Stimulated activated CD4-positive, alpha-beta T cell treated with anti-CD3 and anti-CD28 coated beads, Interleukin-1b, Interleukin-23, amount 100 ng/mL, for 24 hours (primary cell): ENCODE data around the gene RBM34.
"Not testable (repeated sequence)": the region's sequence is repeated elsewhere in the genome, so short reads cannot be mapped to it uniquely, and the experiment has no call there.

Experiments
- DNase-seq, 4 experiments: peaks; one replicate each; pipeline ENCODE4 v3.0.0-alpha.2; 2020; ENCODE audit warnings: low read depth in 4 of 4, low spot score in 1 of 4

RBM34 gene

DNA sequence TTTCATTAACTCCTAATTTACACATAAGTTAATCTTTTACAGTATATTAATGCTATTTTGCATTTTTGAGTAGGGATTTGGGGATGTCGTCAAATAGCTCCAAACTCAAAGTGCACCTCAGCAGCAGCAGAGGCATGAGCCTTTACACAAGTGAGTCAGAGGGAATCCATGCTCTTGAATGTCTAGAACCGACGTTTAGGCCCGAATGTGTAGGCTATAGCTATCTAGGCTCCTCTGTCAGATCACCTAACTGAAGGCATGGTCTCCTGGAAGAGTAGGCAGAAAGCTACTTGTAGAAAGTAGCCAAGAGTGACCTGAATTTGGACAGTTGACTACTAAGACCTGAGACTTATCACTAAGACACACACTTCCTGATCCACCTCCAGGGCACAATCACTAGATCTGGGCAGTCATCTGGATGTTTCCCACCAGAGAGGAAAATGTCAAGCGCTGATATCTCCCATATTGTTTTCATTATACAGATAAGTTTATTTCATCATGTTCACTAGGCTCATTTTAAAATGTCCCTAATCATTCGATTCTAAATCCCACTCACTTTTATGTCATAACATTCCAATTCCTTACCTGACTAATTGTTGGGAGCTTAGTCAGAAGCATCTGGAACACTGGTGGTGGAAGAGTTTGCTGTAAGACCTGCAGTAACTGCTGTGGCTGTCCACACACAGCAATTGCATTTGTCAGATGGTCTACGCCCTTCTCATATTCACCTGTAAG is 47.7 kb downstream of the RBM34 start:
- DNase-seq: no peak

DNA sequence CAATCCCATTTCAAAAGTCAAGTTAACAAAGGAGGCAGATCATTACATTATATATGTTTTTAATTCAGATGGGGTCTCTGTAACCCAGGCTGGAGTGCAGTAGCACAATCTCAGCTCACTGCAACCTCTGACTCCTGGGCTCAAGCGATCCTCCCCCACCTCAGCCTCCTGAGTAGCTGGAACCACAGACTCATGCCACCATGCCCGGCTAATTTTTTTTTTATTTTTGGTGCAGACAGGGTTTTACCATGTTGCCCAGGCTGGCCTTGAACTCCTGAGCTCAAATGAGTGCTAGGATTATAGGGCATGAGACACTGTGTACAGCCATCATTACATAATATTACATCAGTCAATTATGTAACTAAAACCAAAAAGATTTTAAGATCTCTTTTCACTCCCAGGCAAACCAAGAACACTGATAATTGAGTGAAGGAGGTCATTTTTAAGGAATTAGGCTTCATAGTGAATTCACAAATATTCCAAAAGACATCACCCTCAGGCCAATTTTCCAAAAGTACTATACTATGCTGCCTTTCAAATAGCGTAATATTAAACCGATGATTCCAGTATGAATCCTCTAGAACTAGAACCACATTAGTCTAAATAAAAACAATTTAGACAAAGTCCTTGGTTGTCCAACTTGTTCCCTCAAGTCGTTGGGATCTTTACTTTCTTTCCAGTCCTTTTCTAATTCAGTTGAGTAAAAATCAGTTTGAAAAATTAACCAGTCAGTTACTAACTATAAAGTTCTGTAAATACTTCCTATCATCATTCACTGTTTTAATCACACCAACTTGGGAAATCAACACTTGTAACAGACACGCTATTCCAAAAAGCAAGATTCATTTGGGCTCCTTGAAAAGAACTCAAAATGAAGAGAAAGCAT is 48.5 kb downstream of the RBM34 start:
- DNase-seq: no peak

DNA sequence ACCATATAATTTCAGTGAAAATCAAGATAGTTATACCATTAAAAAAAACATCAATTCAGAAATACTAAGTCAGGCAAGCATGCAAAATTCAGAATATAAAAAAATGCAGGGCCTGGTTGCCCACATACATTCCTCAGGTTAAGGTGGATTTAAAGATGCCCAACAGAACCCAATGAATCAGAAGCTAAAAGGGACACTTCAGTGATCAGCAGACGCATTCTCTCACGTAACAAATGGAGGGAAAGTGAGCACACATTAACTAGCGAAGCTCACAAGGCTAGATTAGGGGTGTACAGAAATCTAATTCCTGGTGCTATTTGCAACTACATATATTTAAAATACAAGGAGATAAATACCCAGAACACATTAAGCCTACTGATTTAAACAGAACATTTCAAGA is 49.9 kb downstream of the RBM34 start:
- DNase-seq: no peak

DNA sequence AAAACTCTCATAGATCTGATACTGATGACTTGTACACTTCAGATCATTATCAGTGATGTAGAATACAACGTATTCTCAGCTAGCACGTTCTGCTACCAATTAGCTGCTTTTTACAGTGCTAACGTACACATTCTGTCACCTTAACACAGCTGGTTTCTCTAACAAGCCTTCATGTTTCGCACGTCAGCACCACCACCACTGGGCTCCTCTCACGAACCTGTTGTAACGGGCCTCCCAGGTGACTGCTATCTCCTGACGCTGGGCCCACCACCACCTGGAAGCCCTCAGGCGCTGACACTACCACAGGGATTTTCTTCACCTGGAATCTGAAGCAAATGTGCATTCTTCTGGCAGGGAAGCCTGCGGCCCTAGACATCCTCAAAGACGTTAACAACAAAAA is 52.2 kb downstream of the RBM34 start:
- no peak for DNase-seq

DNA sequence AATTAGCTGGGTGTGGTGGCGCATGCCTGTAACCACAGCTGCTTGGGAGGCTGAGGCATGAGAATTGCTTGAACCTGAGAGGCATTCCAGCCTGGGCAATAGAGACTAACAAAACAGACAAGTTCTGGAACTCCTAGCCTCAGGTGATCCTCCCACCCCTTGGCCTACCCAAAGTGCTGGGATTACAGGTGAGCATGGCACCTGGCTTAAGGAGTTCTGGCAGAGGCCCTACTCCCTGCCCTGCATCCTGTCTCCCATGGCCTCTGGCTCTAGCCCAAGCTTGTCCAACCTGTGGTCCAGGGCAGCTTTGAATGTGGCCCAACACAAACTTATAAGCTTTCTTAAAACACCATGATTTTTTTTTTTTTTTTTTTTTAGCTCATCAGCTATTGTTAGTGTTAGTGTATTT is 52.9 kb downstream of the RBM34 start:
- DNase-seq: no peak

DNA sequence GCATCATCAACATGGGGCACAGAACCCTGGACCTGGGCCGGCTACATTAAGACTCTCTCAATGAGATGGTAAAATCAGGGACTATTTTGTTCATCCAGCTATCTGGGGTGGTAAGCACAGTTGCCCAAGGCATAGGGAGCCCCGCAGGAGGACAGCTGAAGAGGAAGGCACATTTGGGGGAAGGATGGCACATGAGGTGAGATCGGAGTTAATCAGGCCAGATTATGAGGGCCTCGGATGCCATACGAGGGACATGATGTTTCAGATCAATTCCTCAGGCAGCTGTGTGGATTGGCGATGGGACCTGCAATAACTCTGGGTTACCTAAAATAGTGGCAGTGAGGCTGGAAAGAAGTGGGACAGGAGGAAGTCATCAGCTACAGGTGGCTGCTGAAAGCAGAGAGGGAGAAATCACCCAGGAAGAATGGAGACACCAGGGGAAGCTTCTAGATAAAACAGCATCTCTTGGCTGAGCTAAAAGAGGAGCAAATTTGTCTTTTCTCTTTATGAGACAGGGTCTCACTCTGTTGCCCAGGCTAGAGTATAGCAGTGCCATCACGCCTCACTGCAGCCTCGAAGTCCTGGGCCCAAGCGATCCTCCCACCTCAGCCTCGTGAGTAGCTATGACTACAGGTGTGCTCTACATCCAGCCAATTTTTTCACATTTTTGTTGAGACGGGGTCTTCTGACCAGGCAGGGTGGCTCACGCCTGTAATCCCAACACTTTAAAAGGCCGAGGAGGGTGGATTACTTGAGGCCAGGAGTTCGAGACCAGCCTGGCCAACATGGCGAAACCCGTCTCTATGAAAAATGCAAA is 53.5 kb downstream of the RBM34 start:
- no peak for DNase-seq

DNA sequence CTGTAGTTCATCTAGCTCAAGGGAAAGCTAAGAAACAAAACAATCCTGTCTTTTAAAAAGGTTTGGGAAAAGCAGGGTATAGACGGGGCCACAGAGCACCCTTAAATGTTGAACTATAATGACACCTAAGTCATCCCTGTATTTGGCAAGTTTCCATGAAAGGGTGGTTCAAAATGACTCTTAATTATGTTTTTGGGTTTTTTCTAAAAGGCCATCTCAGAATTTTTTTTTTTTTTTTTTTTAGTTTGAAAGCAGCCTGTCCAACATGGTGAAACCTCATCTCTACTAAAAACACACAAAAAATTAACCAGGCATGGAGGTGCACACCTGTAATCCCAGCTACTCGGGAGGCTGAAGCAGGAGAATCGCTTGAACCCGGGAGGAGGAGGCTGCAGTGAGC is 54.6 kb downstream of the RBM34 start:
- DNase-seq: no peak

DNA sequence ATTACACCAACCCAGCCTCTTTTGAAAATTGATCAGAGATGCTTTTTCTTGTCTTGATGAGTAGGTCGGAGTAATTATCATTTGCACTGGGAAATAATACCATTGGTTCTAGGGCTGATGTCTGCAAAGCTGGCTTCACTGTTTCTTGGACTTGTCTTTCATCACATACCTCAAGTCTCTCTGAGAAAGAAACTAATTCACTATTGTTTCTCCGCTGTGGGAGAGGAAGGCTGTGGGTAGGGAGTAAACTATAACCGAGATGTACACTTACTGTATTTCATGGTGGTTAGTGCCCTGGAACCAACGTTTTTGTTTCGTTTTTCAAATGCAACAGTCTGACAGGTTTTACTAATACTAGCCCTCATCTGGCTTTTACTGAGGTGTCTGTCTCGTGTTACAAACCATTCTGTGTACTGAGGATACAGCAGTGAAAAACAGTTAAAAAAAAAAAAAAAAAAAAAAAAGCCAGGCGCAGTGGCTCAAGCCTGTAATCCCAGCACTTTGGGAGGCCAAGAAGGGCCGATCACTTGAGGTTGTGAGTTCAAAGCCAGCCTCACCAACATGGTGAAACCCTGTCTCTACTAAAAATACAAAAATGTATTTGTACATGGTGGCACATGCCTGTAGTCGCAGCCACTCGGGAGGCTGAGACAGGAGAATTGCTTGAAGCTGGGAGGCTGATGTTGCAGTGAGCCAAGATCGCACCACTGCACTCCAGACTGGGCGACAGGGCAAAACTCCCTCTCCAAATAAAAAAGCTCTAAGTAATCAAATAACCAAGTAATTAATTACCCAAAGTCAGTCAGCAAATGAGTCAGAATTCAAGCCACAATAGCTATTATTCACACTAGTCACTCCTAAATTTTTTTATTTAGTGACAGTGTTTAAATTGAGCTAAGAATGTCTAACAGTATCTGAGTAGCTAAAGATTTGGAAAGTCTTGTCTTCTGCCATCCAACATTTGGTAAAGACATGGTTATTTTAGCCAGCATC is 55.7 kb downstream of the RBM34 start:
- no peak for DNase-seq

DNA sequence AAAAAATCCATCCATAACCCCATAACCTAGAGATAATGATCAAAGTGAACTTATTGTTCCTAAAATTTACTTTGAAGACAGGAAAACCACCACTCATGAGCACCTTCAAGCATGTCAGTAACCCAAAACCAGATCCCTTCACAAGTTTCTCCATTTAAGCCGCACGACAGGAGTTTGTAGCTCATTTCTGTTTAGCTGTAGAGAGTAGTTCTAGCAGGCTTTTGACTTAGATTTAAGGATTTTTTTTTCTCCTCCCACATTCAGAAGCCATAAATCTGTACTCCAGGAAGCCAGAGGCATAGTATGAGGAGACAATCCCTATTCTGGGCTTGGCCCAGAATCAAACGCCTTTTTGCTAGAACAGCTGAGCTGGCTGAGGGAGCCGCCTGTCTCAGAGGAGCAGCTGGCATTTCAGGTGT is 58.0 kb downstream of the RBM34 start:
- no peak for DNase-seq

DNA sequence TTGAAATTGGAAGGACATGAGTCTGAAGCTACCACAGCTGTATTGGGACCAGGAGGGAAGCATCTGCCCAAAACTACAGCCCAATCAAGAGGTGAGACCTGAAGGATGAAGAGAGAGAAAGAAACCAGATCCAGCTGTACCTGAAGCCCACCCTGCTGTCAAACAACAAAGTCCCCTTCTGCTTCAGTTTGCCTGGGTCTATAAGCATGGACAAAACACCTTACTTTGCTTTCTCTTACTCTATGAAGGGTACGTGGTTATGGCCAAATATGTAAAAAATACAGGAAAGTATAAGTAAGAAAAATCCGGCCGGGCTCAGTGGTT is 58.8 kb downstream of the RBM34 start:
- no peak for DNase-seq

DNA sequence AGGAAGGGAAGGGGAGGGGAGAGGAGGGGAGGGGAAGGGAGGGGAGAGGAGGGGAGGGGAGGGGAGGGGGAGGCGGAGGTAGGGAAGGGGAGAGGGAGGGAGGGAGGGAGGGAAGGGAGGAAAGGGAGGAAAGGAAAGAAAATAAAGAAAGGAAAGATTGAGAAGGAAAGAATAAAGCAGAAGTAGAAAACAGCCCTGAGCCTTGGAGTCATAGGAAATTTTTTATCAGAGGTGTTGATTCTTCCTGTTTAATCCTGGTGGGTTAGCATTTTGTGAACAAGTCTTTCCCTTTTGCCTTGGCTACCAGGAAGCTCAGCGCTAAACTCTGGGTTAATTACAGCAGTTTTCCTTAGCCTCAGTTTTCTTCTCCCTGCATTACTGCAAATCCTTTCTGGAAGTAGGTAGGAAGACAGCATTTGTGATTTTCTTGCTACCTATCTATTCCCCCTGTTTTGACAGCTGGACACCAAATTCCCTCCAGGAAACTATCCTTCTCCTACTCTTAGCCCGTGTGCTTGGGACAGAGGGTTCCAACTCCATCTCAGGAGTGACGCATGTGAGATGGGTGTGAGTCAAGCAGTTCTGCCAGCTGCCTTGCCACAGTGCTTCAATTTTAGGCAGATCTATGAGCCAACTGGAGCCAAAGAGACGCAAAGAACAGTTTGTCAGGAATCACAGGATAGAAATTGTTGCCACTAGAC is 59.3 kb downstream of the RBM34 start:
- no peak for DNase-seq

DNA sequence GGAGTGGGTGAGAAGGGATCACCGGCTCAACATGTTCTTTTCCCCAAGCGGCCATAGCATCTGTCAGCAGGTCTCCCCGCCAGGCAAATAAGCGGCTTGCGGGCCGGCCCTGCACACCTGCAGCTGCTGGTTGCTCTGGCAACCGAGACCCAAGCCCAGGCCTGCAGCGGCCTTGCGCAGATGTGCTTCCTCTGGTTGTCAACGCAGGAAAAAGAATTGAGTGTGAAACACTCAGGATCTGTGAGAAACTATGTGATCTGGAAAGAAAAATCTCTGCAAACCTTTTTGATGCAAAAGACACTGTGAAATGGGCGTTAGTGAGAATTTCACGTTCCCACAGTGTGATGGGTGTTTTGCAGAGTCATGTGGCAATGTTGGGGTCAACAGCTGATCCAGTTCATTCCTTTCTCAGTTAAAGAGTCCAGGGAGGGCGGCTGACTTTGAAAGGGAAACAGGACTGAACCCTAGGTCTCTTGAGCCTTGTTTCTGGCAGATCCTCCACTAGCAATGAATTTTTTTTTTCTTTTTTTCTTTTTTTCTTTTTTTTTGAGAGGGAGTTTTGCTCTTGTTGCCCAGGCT is 60.8 kb downstream of the RBM34 start:
- no peak for DNase-seq

DNA sequence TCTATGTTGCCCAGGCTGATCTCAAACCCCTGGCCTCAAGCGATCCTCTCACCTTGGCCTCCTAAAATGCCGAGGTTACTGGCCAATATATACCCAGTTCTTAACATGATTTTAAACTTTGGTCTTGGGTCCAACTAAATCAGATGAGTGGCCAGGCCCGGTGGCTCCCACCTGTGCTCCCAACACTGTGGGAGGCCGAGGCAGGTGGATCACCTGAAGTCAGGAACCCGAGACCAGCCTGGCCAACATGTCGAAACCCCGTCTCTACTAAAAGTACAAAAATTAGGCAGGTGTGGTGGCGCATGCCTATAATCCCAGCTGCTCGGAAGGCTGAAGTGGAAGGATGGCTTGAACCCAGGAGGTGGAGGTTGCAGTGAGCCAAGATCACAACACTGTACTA is 62.1 kb downstream of the RBM34 start:
- no peak for DNase-seq

DNA sequence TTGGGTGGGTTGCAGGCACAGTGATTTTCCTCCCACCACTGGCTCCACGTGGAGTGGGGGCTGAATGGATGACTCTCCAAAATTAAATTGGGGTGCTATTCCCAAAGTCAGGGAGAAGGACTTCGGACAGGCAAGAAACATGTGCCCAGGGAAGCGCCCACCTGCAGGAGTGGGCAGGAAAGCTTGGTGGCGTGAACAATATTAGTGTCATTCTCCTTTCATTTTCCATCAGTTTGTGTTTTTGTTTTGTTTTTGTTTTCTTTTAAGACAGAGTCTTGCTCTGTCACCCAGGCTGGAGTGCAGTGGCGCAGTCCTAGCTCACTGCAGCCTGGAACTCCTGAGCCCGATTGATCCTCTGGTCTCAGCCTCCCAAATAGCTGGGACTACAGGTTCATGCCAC is 62.5 kb downstream of the RBM34 start:
- DNase-seq: no peak

DNA sequence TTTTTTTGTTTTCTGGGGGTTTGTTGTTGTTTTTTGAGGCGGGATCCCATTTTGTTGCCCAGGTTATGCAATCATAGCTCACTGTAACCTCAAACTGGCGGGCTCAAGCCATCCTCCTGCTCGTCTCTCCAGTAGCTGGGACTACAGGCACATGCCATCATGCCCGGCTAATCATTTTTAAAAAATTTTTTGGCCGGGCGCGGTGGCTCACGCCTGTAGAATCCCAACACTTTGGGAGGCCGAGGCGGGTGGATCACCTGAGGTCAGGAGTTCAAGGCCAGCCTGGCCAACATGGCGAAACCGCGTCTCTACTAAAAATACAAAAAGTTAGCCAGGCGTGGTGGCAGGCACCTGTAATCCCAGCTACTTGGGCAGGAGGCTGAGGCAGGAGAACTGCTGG is 63.5 kb downstream of the RBM34 start:
- not testable (repeated sequence) for DNase-seq

DNA sequence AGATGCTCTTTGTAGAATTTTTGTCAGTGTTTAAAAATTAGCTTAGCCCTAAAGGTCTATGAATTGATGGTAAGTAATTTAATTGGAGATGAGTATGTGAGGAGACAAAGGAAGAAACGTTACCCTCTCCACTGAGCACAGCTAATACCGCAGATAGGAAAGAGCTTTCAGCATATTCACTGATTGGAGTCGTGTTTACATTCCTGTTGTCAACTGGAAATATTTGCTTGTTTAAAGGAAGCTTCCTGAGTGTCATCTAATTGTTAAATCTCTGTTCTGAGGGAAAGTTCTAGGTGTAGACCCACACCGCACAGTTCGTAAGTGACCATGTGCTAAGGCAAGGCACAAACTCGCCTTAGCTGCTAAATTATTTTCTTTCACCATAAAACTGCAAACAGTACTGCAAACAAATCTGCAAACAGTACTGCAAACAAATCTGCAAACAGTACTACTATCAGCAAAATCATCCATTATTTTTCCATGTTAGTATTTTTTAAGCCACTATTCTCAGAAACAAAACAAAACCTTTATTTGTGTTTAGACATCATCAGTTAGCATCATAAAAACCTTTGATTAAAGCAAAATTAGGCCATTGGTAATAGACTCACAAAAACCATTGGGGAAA is 65.0 kb downstream of the RBM34 start:
- no peak for DNase-seq

DNA sequence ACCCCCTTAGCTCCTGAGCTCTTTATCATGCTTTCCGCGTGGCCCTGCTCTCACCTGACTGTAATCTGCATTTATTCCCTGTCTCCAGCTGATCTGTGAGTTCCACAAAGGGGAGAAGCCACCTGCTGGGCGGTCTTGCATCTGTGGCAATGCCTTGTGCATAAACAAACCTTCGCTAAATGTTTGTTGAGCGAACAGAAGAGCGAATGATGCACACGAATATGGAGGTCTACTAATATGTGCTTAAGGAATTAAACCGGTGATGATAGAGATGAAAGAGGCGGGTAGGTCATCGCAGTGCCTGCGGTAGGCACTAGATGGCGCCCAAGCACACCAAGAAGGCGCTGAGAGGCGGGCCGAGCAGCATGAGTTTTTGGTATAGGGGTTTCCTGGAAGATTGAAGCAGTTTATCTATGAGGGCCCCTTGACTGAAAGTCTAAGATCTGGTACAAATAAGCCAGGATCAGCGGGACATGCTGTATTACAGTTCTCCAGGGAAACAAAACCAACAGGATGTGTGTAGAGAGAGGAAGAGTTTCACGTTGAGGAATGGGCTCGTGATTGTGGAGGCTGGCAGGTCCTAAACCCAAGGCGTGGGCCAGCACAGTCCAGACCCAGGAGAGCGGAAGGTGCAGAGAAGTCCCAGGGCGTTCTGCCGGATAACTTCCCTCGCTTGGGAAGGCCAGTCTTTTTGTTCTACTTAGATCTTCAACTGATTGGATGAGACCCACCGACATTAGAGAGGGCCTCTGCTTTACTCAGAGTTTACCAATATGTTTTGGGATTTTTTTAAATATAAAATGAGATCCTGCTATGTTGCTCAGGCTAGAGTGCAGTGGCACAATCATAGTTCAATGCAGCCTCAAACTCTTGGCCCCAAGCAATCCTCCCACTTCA is 67.1 kb downstream of the RBM34 start:
- peak; percentile 61 to 79 (median 74) for DNase-seq

DNA sequence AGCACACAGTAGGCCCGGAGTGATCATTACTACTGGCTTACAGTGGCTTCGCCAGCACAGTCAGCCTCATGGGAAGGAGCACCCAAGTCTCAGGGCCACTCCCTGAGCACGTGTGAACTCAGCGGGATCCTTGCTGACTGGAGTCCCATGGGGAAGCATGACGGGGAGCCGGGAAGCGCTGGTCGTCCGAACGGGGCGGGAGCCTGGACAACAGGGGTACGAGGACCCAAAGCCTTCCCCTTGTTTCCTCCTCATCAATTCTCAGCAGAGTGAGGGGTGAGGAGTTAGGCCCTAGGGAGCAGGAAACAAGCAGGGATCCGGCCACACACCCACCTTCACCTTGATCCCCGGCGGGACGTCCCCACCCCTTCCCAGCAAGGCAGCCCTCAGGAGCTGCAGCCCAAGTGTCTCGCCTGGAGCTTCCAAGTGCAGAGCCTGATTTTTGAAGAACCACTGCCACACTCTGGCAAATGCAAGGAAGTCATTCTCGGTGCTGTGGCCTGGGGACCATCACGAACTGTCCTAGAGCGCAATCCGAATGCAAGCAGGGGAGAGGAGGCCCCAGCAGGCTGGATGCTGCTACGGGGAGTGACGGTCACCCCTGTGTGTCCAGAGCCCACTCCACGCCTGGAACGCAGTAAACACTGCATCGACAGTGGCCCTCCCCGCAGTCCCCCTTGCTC is 67.9 kb downstream of the RBM34 start:
- DNase-seq: no peak
